ENCODE measurements around the gene PRR20D.
"Not testable (repeated sequence)": the region's sequence is repeated elsewhere in the genome, so short reads cannot be mapped to it uniquely, and the experiment has no call there.

The PRR20D gene

GRCh38 chr13:57160332-57160731 lies at the start of gene PRR20D:
Gene PRR20D (plus strand): TSS chr13:57160632. CDS start chr13:57161019, 387 bp downstream.
- DNase-seq (ENCODE audit: low spot score), result not testable (repeated sequence)

- no peak for DNase-seq (ENCODE audit: low spot score)
These were observed 45.5 kb upstream of the PRR20D start for GRCh38 chr13:57114945-57115344.

GRCh38 chr13:57123681-57124080 lies 36.8 kb upstream of the PRR20D start:
- DNase-seq (ENCODE audit: low spot score), result no peak

- peak; percentile 5 for DNase-seq (ENCODE audit: low spot score)
These were observed 31.5 kb upstream of the PRR20D start for GRCh38 chr13:57128909-57129308.

GRCh38 chr13:57136093-57136492 lies 24.3 kb upstream of the PRR20D start:
- no peak for DNase-seq (ENCODE audit: low spot score)

GRCh38 chr13:57137585-57137984 lies 22.8 kb upstream of the PRR20D start:
- no peak for DNase-seq (ENCODE audit: low spot score)

GRCh38 chr13:57138988-57139387 lies 21.4 kb upstream of the PRR20D start:
- DNase-seq (ENCODE audit: low spot score), result no peak

GRCh38 chr13:57139781-57140180 lies 20.7 kb upstream of the PRR20D start:
- DNase-seq (ENCODE audit: low spot score), result not testable (repeated sequence)

- DNase-seq (ENCODE audit: low spot score), result not testable (repeated sequence)
These were observed 20.0 kb upstream of the PRR20D start, which contains the start of gene PRR20A for GRCh38 chr13:57140235-57140968. Gene PRR20A (plus strand): TSS chr13:57140918. CDS start chr13:57141305, 387 bp downstream.

GRCh38 chr13:57147188-57147587 lies 13.2 kb upstream of the PRR20D start, which contains the start of gene PRR20B:
Gene PRR20B (plus strand): TSS chr13:57147488. CDS start chr13:57147875, 387 bp downstream.
- not testable (repeated sequence) for DNase-seq (ENCODE audit: low spot score)

GRCh38 chr13:57148106-57148505 lies 12.3 kb upstream of the PRR20D start:
- not testable (repeated sequence) for DNase-seq (ENCODE audit: low spot score)

GRCh38 chr13:57153761-57154160 lies 6.7 kb upstream of the PRR20D start, which contains the start of gene PRR20C:
Gene PRR20C (plus strand): TSS chr13:57154061. CDS start chr13:57154448, 387 bp downstream.
- DNase-seq (ENCODE audit: low spot score), result not testable (repeated sequence)

- DNase-seq (ENCODE audit: low spot score), result not testable (repeated sequence)
These were observed 6.5 kb downstream of the PRR20D start, which contains the start of gene PRR20E for GRCh38 chr13:57166897-57167296. Gene PRR20E (plus strand): TSS chr13:57167197. CDS start chr13:57167584, 387 bp downstream.

GRCh38 chr13:57191667-57192066 lies 31.2 kb downstream of the PRR20D start:
- DNase-seq (ENCODE audit: low spot score), result no peak

GRCh38 chr13:57212989-57213388 lies 52.6 kb downstream of the PRR20D start:
- DNase-seq (ENCODE audit: low spot score), result no peak

Measured in iPS-NIHi11 (cell line).